ENCODE measurements around the gene DLX1.
A peak's percentile ranks its signal among the peaks of the same experiment; 100 is the strongest.
"Not testable (repeated sequence)": the region's sequence is repeated elsewhere in the genome, so short reads cannot be mapped to it uniquely, and the experiment has no call there.

Gene DLX1

GRCh38 chr2:172065111-172065510 lies 20.2 kb upstream of the DLX1 start:
- no peak for DNase-seq (ENCODE audit: low read depth)

DNA sequence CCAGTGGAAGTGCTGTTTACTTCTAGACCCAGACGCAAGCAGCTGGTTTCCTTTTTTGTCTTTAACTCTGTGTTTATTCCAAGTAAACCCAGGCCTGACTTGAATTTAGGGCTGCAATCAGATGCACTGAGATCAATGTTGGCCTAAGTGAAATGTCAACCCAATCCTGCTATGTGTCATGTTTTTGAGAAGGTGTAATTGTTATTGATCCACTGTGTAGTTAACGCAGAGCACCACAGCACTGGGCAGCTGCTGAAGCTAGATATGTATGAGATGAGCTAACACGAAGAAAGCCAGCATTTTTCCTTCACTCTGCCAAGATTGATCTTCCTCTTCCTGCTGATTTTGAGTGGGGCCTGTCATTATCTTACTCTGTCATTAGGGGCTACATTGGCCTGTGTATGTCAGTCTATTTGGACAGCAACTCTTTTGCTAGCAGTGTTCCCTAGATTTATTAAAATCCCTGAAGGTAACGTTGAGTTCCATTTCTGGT lies 18.9 kb upstream of the DLX1 start:
- no peak for DNase-seq (ENCODE audit: low read depth)

DNA sequence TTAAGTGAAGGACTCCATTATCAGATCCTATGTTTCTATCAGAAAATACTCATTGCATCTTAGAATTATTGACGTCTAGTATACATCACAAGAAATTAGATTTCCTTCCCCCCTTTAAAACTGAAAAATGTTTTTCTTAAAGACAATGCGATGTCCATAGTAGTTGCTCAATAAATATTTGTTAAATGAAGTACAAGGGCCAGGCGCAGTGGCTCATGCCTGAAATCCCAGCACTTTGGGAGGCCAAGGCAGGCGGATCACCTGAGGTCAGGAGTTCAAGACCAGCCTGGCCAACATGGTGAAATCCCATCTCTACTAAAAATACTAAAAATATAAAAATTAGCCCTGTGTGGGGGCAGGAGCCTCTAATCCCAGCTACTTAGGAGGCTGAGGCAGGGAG lies 17.4 kb upstream of the DLX1 start:
- DNase-seq (ENCODE audit: low read depth): not testable (repeated sequence)

DNA sequence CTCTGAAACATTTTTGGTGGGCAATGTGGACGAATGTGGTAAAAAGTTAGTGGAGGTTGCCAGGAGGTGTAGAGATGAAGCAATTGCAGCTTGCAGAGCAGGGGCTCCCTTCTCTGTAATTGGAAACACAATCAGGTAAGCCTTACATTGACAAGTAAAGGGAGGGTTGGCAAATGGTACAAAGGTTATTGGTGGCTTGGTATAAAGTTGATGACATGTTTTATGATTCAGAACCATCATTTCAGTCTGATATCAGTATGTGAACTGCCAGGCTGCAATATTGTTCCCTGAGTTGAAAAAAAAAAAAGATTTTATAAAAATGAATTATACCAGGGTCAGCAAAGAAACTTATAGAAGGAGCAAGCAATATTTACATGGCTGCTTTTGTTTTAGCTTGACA lies 14.4 kb upstream of the DLX1 start:
- no peak for DNase-seq (ENCODE audit: low read depth)

- DNase-seq (ENCODE audit: low read depth): no peak
Measured at GRCh38 chr2:172072303-172072702, 13.0 kb upstream of the DLX1 start.

GRCh38 chr2:172072706-172073105 lies 12.6 kb upstream of the DLX1 start:
- DNase-seq (ENCODE audit: low read depth): no peak

GRCh38 chr2:172073518-172073917 lies 11.8 kb upstream of the DLX1 start:
- DNase-seq (ENCODE audit: low read depth): no peak

DNA sequence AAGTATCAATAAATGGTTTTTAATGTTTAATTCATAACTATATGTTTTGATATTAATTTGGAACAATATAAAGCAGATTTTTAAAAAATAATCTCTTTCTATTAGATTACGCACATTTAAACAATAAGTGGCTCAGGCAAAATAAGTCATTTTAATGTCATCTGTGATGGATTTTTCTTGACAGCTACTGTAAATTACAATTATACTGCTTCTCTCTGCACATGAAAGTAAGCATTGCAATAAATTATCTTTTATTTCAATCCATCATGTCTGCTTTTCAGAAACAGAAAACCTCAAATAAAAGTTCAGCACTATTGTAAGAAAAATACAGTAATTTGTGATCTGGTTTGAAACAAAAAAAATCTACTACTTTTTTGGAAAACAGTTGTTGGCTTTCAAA lies 11.1 kb upstream of the DLX1 start:
- DNase-seq (ENCODE audit: low read depth): no peak

GRCh38 chr2:172079416-172079815 lies 5.9 kb upstream of the DLX1 start:
- DNase-seq (ENCODE audit: low read depth): no peak

DNA sequence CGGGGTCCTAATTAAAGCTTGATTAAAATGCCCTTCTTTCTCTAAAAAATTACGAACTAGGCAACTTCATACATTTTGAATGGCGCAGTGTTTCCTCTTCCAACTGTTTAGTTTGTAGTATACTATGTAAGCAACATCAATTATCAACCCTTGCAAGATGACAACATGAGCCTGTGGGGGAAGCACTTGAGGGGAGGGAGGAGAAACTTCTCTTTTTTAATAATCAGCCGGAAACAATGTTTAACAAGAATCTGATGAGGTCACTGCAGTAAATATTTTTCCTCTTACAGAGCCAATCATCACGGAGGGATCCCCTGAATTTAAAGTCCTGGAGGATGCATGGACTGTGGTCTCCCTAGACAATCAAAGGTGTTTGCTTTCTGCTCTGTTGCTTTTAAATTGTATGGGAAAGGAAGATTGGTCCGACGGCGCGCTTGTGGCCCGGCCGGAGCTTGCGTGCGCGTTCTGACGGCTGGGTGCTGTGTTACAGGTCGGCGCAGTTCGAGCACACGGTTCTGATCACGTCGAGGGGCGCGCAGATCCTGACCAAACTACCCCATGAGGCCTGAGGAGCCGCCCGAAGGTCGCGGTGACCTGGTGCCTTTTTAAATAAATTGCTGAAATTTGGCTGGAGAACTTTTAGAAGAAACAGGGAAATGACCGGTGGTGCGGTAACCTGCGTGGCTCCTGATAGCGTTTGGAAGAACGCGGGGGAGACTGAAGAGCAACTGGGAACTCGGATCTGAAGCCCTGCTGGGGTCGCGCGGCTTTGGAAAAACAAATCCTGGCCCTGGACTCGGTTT lies 5.3 kb upstream of the DLX1 start:
- no peak for DNase-seq (ENCODE audit: low read depth)

- DNase-seq (ENCODE audit: low read depth): no peak
Measured at GRCh38 chr2:172080641-172081220, 4.6 kb upstream of the DLX1 start.

GRCh38 chr2:172081221-172082022 lies 3.9 kb upstream of the DLX1 start:
- no peak for DNase-seq (ENCODE audit: low read depth)

DNA sequence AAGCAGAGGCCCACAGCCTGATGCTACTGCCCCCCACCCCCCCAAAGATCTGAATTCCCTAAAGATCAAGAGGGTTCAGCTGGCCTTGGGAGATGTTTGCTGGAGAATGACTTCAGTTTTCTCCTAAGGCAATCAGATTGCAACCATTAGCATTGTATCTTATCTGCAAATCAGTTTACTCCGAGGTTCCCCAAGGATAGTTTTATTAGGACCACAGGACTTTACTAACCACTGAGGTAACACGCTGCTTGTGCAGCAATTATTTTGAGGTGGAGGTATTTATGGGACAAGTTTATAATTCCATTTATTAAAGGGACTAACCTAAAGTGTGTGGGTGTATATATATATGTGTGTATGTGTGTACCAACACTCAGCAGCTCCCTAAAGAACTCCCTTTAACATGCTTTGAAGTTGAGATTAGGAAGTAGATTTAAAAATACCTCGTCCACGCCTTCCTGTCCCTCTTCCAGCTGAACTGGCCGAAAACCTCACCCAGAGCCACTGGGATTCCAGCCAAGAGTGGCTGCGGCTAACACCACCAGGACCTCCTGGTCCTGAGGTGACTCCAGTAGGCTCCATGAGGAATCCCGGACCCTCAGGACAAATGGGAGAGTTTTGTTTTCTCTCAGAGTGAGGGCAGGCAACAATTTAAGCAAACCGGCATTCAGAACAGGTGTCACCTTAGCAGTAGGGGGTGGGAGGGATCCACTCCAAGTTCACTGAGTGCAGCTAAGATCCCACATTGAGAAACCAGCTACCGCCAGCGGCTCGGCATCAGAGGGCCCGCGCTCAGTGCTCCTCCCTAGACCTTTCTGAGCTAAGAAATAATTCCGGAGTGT lies 3.0 kb upstream of the DLX1 start:
- DNase-seq (ENCODE audit: low read depth): no peak

DNA sequence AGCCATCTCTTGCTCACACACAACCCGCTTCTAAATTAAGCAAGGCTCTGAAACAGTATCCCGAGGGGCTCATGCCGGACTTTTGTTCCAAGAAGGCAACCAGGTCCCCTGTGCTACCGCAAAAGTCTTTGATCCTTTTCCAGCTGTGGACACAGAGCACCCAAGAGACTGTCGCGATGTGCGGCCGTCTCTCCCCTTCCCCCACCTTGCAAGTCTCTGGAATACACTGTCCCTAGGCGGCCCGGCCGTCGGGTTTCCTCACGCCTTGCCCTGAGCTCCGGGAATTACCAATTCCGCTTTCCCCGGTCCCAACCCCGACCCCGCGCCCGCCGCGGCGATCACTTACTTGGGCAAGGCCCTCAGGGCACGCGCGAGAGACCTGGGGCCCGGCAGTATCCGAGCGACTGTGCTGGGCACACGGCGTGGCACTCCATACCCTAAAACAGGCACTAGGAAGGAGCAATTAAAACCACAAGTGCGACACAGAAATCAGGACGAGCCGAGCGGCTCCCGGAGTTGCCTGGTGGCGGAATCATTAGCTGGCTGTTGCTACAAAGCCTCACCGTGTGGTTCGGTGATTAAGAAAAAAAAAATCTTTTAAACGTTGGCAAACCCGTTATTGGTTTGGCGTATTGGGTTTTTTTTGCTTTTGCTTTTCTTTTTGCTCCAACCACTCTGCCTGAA lies 2.2 kb upstream of the DLX1 start:
- DNase-seq (ENCODE audit: low read depth): no peak

- DNase-seq (ENCODE audit: low read depth): no peak
Measured at GRCh38 chr2:172083628-172084394, 1.5 kb upstream of the DLX1 start.

- no peak for DNase-seq (ENCODE audit: low read depth)
Measured at GRCh38 chr2:172084395-172084644, 987 bp upstream of the DLX1 start.

DNA sequence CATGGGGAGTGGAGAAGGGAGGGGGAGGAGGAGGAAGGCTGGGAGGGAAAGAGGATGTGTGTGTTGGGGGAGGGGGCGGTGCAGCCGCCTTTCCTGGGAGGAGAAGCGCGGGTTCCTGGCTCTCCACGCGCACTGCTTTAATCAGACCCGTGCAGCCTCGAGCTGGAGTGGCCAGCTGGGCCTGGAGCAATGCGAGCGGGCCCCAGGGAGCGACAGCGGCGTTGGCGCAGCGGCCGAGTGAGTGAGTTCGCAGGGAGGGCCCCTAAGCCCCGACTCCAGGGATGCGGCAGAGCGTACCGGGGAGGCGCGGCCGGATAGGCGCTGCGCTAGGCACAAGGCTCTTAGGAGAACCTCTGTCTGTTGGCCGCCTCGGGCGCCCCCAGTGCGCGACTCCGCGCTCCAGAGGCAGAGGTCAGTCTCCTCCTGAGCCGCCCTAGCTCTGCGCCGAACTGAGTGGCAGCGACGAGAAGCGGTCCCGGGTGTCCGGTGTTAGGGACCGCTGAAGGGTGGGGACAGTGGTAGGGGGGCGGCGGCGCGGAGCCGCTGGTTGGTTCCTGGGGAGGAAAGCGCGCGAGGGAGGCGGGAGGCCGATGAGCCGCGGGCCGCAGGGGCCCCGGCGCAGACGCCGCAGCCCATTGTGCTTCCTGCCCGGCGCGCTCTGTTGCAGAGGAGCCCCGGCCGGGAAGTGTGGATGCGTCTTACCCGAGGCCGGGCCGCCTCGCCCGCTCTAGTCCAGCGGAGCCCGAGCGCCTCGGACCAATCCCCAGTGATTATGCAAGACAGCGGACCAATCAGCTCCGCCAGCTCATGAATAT lies 455 bp upstream of the DLX1 start:
- DNase-seq (ENCODE audit: low read depth): peak; percentile 47

DNA sequence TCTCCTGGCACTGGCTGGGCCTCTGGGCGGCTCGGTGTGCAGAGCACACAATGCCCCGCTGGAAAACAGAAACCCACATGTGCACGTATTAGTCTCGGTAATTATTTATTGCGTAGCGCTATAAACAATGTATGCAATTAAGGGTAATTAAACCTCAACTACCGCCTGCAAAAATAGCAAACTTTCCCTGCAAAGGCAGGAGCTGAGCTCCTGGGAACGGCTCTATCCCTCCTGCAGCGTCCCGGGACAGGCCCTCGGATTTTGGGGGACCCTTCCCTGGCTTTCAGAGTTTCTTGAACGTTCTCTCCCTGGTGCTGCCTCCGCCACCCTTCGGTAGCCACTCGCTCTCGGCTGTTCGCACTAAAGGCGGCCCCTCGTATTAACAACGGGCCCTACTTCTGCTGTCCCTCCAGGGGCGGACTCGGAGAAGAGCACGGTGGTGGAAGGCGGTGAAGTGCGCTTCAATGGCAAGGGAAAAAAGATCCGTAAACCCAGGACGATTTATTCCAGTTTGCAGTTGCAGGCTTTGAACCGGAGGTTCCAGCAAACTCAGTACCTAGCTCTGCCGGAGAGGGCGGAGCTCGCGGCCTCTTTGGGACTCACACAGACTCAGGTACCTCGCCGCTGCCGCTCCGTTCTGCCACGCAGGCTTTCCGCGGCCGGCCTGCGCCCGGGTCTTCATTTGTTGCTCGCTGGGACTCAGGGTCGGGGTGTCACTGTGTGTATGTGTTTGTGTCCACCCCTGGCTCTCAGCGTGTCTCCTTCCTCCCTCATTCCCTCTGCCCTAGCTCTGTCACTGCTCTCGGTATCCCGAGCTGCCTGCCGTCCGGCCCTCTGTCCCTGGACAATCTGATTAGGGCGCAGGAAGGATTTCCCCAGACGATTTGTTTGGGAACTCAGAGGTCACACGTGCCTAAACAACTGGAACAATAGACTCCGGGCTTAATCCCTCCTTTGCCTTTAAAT lies 1.2 kb downstream of the DLX1 start:
- no peak for DNase-seq (ENCODE audit: low read depth)
